Left lung (tissue), 10 donors: ENCODE data around the gene CRHBP. TPM values are rescaled to one million over a fixed set of nuclear protein-coding genes. Genes with fewer than 3 reads are reported as not detected.
A peak's percentile ranks its signal among the peaks of the same experiment; 100 is the strongest.

Source experiments
- ATAC-seq: fragments of 200-7000 bp; cut with Tn5 transposase; one replicate; pipeline ENCODE4 v1.9.1; 2020; ENCODE audit warnings: moderate library complexity
- DNase-seq, 4 donors: peaks; one replicate each; pipeline ENCODE4 v3.0.0-alpha.2; 2013 to 2020
- H3K27ac ChIP-seq, 2 donors: fragments of 200-600 bp; sonication (generic) in 1 of 2; one replicate each; pipeline versions ENCODE4 v1.5.0 to v1.8.0; 2020 to 2021
- H3K27me3 ChIP-seq, 2 donors: fragments of 200-600 bp; sonication (generic) in 1 of 2; one replicate each; pipeline versions ENCODE4 v1.5.0 to v1.8.0; 2020 to 2021
- H3K36me3 ChIP-seq, 2 donors: fragments of 200-600 bp; sonication (generic) in 1 of 2; one replicate each; pipeline versions ENCODE4 v1.5.0 to v1.8.0; 2020 to 2021
- H3K4me1 ChIP-seq, 2 donors: fragments of 200-600 bp; one replicate each; pipeline ENCODE4 v1.8.0; 2021
- H3K4me3 ChIP-seq, 2 donors: fragments of 200-600 bp; sonication (generic) in 1 of 2; one replicate each; pipeline versions ENCODE4 v1.5.0 to v1.8.0; 2020 to 2021; ENCODE audit warnings: mild to moderate bottlenecking in 1 of 2
- H3K9me3 ChIP-seq, 2 donors: fragments of 200-600 bp; sonication (generic) in 1 of 2; one replicate each; pipeline versions ENCODE4 v1.5.0 to v1.8.0; 2020 to 2021
- intact Hi-C, 2 donors: fragments of 100-400 bp; cut with DNase I; formaldehyde crosslinking; loops; one replicate each; pipeline versions ENCODE4 v1.11.2 to v1.14.2; 2022
- polyA plus RNA-seq, 6 donors: library from polyadenylated mRNA; unstranded; fragments of 120-200 nt; gene quantifications; one replicate each; pipeline ENCODE4 v1.2.1, GENCODE V29; 2013; ENCODE audit not compliant: insufficient read length in 6 of 6
- total RNA-seq, 2 donors: library from RNA; stranded (reverse); fragmentation: NEBNext Ultra II Directional; extraction: Animal tissue kit (Norgen Biotek cat#: 25700); gene quantifications; one replicate each; pipeline ENCODE4 v1.2.1, GENCODE V29; 2021
- TF ChIP-seq, protein P1 (sequence below), 2 donors: fragments of 200-600 bp; sonication (generic) in 1 of 2; IDR thresholded peaks; one replicate each; pipeline versions ENCODE4 v1.5.0 to v1.8.0; 2021; ENCODE audit warnings: antibody characterized with exemption in 2 of 2
- donor health status: DM: no; HTN: yes; CAD: no.
- donor health status: DM: no; HTN: no; CAD: no.

The CRHBP gene
- total and polyA plus RNA-seq, 8 donors = 0.22 to 0.72 (median 0.50) TPM; not detected in 2

DNA sequence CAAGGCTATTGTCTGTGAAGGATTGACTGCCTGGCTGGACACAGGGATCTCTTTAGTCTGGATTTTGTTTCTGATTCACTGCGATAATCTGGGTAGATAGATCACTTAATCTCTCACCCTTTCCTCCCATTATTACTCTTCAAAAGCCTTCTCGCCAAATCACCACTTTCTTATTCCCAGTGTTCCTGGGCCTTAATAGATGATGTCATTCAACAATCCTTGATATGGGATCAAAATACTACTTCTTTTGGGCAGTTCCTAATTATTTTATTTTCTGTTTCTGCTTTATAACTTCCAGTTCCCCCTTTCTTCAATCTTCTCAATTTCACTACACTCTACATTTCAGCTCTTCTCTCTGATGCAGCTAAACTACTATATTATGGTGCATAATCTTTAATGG is 6.8 kb upstream of the CRHBP start:
- intact Hi-C loops = no loop called here
- Histone ChIP-seq H3K9me3 (no peaks in the 10 kb centered on the region), H3K36me3 (no peaks in the 10 kb centered on the region), H3K4me1 (no peaks in the 10 kb centered on the region), H3K4me3 (no peak overlapping the region), H3K27ac (no peak overlapping the region), H3K27me3 (no peaks in the 10 kb centered on the region)
- no peak for ATAC-seq
- TF ChIP-seq, protein P1, sequence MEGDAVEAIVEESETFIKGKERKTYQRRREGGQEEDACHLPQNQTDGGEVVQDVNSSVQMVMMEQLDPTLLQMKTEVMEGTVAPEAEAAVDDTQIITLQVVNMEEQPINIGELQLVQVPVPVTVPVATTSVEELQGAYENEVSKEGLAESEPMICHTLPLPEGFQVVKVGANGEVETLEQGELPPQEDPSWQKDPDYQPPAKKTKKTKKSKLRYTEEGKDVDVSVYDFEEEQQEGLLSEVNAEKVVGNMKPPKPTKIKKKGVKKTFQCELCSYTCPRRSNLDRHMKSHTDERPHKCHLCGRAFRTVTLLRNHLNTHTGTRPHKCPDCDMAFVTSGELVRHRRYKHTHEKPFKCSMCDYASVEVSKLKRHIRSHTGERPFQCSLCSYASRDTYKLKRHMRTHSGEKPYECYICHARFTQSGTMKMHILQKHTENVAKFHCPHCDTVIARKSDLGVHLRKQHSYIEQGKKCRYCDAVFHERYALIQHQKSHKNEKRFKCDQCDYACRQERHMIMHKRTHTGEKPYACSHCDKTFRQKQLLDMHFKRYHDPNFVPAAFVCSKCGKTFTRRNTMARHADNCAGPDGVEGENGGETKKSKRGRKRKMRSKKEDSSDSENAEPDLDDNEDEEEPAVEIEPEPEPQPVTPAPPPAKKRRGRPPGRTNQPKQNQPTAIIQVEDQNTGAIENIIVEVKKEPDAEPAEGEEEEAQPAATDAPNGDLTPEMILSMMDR (IDR thresholded peaks at IDR 0.05) = no peak
- DNase-seq = no peak

DNA sequence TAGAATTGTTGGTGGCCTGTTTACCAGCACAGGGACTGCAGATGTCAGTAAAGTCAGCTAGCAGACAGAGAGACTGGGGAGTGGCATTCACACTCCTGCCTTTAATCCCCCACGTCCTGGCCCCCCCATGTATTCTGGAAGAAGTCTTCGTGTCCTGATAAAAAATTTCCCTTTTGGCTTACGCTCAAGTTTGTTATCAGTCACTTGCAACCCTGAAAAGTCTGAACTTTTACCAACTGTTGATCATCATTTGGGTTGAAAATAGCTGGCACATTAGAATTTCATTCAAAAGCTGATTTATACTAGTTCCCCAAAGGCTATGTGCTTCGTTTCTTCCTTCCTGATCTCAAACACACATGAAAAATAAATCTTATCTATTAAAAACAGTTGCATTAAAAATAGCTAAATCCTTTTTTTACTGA is 5.8 kb upstream of the CRHBP start:
- no peak for DNase-seq
- H3K4me1 ChIP-seq = no peaks in the 10 kb centered on the region
- intact Hi-C loops = no loop called here
- H3K4me3 ChIP-seq = no peak overlapping the region
- ATAC-seq = no peak
- no peaks in the 10 kb centered on the region for H3K9me3 ChIP-seq
- TF ChIP-seq, protein P1 (IDR thresholded peaks at IDR 0.05) = no peak
- H3K27me3 ChIP-seq = peaks cover 0 to 4% of the 10 kb centered on the region in 2 donors
- no peak overlapping the region for H3K27ac ChIP-seq
- no peaks in the 10 kb centered on the region for H3K36me3 ChIP-seq

DNA sequence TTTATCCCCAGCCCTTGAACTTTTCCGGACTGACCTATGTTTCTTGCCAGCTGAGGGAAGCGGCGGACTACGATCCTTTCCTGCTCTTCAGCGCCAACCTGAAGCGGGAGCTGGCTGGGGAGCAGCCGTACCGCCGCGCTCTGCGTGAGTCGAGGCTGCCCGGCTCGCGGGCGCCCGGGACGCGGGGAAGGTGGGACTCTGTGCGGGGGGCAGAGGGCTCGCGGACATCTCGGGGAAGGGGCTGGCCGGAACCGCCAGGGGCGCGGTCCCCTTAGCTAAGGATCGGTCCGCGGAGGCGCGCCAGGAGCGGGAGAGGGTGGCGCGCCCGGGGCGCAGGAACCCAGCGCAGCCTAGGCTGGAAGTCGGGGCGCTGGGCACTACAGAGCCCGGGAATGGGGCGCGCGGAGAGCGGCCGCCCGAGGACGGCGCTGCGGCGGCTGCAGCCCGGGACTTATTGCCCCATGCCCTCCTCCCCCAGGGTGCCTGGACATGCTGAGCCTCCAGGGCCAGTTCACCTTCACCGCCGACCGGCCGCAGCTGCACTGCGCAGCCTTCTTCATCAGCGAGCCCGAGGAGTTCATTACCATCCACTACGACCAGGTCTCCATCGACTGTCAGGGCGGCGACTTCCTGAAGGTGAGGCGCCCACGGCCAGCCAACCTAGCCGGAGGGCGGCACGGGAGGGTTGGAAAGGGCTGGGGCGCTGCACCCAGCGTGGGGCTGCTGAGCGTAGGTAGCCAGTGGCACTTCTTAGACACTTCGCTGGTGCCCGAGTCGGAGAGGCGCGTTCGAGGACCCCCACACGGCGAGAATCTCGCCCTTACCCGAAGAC is 922 bp downstream of the CRHBP start:
- peak overlapping the region; percentile 6 to 31 for H3K4me3 ChIP-seq
- H3K27ac ChIP-seq = no peak overlapping the region
- ATAC-seq = peak; percentile 60
- peak in 3 of 4 donors; percentile 11 to 78 (median 20) for DNase-seq
- peaks cover 12 to 21% of the 10 kb centered on the region in 2 donors for H3K4me1 ChIP-seq
- H3K27me3 ChIP-seq = peaks cover 37 to 49% of the 10 kb centered on the region in 2 donors
- no peaks in the 10 kb centered on the region for H3K9me3 ChIP-seq
- intact Hi-C loops = no loop called here
- TF ChIP-seq, protein P1 (IDR thresholded peaks at IDR 0.05) = no peak
- H3K36me3 ChIP-seq = no peaks in the 10 kb centered on the region

DNA sequence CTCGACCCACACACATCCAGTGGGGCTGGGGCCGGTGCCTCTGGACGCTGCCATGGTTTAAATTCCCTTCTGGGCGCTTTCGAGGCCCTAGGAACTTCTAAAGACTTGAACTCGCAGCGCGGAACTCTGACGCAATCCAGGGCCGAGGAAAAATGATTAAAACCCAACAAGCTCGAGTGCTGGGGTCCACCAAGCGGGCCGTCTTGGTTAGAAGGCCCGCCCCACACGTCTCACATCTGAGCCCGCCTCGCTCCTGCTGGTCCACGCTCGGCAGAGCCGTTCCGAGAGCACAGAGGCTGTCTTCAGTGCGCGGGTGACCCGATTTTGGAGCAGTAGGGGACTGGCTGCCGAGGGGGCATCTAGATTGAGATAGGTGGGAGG is 1.5 kb downstream of the CRHBP start:
- Histone ChIP-seq H3K9me3 (no peaks in the 10 kb centered on the region), H3K4me3 (peak overlapping the region; percentile 6 to 31), H3K27me3 (peaks cover 37 to 49% of the 10 kb centered on the region in 2 donors), H3K4me1 (peaks cover 13 to 24% of the 10 kb centered on the region in 2 donors), H3K36me3 (no peaks in the 10 kb centered on the region), H3K27ac (no peak overlapping the region)
- ATAC-seq = no peak
- DNase-seq = no peak
- TF ChIP-seq, protein P1 (IDR thresholded peaks at IDR 0.05) = no peak
- intact Hi-C loops = no loop called here

DNA sequence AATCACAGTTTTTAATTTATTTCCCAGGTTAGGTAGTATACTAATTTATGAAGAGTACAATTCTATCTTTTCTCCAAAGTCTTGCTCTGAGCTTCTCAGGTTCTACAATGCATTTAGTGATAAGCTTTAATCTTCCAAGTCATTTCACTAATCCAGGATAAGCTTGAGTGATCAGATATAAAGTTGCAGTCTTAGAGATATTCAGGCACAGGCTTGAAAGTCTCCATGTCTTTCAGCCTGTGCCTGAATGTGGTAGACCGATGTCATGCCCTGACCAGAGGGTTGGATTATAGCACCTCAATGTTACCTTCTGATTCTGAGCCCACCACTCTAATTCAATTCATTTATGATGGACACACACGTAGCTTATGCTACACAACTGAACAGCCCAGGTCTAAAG is 3.2 kb downstream of the CRHBP start:
- H3K27me3 ChIP-seq = peaks cover 37 to 49% of the 10 kb centered on the region in 2 donors
- TF ChIP-seq, protein P1 (IDR thresholded peaks at IDR 0.05) = no peak
- no peak overlapping the region for H3K4me3 ChIP-seq
- H3K36me3 ChIP-seq = no peaks in the 10 kb centered on the region
- ATAC-seq (no peak), DNase-seq (no peak)
- H3K27ac ChIP-seq = no peak overlapping the region
- intact Hi-C loops = no loop called here
- peaks cover 18 to 34% of the 10 kb centered on the region in 2 donors for H3K4me1 ChIP-seq
- H3K9me3 ChIP-seq = no peaks in the 10 kb centered on the region
